Stimulated activated CD4-positive, alpha-beta T cell treated with anti-CD3 and anti-CD28 coated beads, Interleukin-4, amount 100 ng/mL, for 48 hours (primary cell): Measurements from ENCODE around the gene FASN.

Experiments used
- DNase-seq, 2 donors: peaks; one replicate each; pipeline ENCODE4 v3.0.0-alpha.2; 2020; ENCODE audit warnings: low read depth in 2 of 2

FASN gene

DNA sequence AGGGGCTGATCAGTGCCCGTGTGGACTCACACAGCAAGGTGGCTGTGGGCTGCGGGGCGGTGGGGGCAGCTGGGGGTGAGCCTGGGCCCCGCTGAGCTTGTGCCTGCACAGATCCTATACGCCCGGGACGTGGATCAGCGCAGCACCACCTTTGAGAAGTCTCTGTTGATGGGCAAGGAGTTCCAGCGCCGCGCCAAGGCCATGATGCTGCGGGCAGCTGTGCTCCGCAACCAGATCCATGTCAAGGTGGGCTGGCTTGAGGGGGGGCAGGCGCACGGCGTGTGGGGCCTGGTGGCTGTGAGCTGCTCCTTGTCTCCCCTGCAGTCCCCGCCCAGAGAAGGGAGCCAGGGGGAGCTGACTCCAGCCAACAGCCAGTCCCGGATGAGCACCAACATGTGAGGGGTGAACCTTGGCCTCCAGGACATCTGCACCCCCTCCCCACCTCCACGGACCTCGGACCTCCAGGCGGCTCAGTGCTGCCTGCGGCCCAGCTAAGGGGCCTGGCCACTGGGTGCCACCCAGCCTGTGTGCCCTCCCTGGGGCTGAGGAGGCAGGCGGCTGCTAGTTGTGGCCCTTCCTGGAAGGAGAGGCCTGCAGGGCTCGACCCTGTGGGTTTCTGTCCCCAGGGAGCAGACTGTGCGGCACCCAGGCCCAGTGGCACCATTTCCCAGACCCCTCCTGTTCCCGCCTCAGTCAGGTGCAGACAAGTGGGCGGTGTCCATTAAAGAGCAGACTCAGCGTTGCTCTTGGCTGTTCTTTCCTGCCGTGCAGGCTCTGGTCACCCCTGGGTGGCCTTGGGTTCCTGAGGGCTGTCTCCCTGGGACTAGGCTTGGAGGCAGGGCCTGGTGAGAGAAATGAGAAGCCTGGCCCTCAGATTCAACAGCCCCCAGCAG, 41.1 kb downstream of the FASN start:
- DNase-seq: no peak

DNA sequence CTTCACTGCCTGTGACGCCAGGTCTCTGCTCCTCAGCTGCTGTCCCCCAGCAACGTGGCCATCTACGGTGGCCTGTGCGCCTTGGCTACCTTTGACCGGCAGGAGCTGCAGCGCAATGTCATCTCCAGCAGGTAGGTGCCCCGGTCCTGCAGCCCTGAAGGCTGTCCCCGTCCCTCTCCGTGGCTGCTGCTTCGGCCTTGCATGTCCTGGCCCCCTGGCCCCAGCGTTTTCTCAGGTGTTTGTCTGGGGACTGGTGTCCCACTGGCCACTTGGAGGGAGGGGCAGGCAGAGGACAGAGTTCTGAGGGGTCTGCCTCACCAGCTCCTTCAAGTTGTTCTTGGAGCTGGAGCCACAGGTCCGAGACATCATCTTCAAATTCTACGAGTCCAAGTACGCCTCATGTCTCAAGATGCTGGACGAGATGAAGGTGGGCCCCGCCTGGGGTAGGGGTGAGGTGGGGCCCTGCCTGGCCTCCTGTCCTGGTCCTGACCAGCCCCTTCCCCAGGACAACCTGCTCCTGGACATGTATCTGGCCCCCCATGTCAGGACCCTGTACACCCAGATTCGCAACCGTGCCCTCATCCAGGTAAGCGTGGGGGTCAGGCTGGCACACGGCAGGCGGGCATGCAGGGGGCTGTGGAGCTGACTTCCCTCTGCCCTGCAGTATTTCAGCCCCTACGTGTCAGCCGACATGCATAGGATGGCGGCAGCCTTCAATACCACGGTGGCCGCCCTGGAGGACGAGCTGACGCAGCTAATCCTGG, 41.9 kb downstream of the FASN start:
- DNase-seq: no peak

DNA sequence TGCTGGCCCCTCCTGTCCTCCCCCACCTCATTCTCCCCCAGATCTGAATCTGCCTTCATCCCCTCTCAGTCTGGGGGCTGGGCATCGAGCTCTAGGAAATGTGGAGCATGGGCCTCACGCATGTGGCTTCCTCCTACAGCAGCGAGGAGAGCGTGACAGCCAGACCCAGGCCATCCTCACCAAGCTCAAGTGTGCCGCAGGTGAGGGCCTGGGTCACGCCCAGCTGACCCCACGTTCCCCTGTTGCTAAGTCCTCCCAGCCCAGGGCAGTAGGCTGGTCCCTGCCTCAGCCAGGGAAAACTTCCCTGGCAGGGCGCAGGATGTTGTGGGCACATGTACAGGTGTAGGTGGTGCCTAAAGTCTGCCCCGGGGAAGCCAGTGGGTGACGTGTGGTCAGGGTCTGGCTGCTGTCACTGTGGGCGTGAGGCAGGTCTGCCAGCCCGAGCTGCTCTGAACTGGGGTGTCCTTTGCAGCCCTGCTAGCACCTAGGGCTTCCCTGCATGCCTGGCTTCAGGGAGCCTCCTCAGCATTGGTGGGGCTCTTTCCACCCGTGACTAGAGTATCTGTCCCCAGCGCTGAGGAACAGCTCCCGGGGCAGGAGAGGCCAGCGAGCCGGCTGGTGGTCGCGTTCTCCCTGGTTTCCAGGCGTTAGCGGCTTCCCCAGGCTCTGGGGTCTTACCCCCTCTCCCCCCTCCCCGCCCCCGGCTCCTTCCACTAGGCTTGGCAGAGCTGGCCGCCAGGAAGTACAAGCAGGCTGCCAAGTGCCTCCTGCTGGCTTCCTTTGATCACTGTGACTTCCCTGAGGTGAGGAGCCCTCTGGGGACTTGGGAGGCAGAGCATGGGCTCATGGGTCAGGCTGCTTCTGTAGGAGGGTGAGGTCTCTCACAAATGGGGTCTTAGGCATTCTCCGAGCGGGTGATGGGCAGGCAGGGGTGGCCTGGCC, 42.7 kb downstream of the FASN start:
- no peak for DNase-seq

DNA sequence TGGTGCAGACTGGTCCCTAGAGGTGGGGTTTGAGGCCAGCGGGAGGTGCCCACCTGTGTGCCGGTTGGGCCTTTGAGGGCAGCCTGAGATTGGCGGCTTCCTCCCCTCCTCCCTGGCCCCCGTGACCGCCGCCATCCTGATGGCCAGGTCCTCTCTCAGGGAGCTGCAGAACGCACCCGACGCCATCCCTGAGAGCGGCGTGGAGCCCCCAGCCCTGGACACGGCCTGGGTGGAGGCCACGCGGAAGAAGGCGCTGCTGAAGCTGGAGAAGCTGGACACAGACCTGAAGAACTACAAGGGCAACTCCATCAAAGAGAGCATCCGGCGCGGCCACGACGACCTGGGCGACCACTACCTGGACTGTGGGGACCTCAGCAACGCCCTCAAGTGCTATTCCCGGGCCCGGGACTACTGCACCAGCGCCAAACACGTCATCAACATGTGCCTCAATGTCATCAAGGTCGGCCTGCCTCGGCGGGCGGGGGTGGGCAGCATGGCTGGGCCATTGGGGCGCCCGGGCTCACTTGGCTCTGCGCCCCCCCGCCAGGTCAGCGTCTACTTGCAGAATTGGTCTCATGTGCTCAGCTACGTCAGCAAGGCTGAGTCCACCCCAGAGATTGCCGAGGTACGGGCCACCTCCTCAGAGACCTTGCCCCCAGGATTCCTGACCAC, 43.5 kb downstream of the FASN start:
- no peak for DNase-seq

DNA sequence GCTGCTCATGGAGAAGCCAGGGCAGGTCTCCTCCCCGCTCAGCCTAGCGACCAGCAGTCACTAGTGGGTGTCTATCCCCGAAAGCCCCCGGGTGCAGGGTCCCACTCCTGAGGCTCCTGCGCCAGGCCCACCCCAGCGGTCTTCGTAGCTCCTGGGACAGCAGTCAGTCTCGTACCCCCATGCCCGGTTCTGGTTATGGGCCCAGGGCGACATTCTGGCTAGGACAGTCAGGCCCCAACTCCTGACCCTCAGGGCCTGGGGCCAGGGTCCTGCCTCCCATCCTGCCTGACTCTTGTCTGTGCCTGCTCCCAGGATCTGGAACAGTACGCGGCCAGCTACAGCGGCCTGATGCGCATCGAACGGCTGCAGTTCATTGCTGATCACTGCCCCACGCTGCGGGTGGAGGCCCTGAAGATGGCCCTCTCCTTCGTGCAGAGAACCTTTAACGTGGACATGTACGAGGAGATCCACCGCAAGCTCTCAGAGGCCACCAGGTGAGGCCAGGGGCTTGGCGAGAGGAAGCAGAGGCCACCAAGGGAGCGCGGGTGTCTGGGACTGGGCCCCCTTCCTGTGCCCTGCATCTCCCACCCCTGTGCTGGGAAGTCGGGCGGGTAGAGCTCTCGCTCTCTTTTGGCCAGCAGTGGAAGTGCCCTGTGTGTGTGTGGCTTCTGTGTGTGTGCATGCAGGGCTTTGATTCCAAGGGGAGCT, 44.3 kb downstream of the FASN start:
- DNase-seq: no peak

DNA sequence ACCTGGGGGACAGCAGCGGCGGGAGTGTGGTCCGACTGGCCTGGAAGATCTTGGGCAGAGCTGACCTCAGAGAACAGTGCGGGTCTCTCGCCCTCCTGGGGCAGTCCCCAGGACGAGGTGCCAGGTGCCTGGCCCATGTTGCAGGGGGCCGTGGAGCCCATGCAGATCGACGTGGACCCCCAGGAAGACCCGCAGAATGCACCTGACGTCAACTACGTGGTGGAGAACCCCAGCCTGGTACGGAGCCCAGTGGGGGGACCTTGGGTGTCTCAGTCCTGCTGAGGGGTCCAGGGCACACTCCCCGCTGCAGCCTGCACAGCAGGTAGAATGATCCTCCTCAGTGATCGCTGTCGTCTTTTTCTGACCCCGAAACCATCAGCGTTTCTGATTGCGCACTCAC, 44.9 kb downstream of the FASN start:
- DNase-seq: no peak

DNA sequence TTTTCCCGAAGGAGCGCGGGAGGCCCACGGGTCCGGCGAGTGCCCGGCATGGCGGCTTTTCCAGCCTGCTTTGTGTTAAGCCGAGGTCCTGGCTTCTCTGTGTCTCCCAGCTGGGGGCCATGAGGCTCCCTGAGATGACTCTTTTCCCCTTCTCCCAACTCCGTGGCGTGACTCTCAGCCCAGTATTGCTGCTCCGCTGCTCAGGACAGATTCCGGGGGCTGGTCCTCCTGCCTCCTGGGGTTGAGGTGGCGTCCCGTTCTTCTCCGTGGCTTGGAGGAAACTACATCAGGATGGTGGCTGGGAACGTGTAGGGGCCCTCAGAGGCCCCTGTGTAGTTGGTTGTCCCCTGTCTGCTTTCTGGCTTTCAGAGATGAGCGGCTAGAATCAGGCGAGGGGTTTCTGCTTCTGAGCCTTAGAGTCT, 45.4 kb downstream of the FASN start:
- DNase-seq: no peak

DNA sequence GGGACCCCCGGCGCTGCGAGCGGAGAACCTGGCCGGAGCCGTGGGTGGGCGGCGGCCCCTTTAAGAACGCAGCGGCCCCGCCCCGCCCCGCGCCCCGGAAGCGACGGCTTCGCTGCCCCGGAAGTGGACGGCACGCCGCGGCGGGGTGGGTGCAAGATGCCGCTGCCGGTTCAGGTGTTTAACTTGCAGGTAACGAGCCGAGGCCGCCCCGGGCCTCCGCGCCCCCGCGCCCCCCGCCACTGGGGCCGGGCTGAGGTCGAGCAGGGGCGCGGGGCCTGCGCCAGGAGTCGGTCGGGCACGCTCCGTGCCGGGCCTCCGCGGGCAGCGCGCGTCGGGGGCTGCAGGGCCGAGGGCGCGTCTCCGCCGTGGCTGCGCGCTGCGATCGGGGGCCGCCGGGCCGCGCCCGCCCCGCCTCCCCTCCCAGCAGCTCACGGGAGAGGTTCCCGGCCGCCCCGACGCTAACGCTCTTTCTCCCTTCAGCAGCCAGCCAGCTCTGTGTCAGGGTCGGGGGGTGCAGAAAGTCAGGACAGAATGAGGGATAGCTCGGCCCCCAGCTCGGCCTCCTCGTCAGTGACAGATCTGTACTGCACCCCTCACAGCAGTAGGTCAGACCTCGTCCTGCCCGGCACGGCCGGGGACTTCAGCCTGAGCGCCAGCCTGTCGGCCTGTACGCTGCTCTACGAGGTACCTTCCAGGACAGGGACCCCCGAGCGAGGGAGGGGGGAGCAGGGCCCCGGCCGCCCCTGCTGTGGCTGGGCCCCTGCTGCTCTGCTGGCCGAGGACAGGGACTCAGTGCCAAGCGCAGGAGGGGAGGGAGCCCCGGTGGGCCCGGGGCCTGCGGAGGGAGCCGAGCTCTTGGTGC, 46.0 kb downstream of the FASN start, which contains the start of the genes GPS1 and RFNG:
GPS1 (plus strand) TSS at position 123 of the 862 bp plus-strand sequence; CDS start at position 157, 34 bp downstream.
RFNG (minus strand) TSS at position 36 of the 862 bp plus-strand sequence. CDS start 45 bp downstream, outside the sequence.
- DNase-seq: peak; percentile 82

DNA sequence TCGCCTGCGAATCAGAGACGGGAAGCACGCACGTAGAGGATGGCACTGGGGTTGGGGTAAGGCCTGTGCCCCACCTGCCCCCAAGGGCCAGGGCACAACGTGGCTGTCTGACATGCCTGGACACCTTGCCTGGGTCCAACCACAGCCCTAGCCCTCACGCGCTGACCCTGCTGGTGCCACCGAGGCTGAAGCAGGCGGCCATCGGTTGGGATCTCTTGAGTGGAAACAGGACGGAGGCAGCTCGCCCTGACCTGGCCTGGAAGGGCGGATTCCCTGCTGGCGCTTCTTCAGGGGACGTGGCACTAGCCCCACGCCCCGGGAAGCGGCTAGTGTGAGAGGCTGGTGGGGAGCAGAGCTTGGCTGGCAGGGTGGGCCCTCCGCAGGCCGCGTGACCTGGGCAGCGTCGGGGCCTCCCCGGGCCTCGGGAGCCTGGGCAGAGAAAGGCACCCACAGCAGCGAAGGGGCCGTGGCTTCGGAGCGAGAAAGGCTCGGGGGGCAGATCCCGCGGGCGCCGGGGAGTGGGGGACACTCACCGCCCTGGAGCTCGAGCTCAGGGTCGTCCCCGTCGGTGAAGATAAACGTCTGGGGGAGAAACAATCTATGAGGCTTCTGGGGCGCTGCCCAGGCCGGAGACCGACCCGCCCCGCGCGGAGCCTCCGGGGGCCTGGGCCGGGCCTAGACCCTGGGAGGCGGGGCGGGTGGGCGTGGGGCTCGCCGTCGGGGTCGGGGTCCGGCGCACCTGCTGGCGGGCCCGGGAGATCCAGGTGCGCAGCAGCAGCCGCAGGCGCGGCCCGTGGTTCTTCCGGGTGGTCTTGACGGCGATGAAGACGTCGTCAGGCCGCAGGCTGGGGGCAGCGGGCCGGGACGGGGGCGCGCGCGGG, 47.0 kb downstream of the FASN start:
- DNase-seq: no peak

DNA sequence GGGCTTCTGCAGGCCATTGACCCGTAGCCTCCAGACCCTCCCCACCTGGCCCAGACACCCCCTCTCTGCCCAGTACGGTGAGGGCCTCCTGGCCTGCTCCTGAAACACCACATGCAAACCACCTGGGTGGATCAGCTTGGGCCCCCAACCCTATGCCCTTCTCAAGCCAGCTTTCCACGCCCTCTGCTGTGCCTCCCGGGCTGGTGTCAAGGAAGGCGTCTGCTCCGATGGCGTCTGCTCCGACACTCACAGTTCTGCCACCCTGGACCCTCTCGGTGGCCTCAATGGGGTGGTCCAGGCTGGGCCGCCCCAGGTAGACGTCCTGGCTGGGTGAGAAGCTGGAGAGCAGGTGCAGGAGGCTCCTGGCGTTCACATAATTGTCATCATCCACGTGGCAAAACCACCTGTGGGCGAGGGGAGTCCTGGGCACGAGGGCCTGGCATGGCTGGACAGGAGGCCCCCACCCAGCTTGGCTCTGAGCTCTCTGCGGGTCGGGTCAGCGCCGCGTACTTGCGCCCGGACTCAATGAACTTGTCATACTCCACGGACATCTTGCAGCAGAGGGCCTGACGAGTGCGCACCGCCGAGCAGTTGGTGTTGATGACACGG, 47.8 kb downstream of the FASN start:
- no peak for DNase-seq

DNA sequence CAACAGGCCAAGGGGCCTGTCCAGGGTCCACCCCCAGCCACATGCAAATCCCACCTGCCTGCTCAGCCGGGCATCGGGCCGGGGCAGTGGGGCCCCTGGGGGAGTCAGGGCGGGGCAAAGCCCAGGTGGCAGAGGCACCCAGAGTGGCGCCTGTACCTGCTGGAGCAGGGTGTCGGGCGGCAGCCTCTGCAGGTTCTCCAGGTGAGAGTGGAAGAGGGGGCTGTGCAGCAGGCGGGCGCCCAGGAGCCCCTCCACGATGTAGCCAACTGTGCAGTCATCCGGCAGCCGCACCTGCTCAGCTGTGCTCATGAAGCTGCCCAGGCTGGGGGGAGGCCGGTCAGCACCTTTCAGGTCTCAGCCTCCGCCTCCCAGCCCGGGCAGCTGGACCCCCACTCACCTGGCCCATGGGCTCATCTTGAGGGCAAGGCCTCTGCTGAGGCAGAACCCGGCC, 48.5 kb downstream of the FASN start:
- no peak for DNase-seq

DNA sequence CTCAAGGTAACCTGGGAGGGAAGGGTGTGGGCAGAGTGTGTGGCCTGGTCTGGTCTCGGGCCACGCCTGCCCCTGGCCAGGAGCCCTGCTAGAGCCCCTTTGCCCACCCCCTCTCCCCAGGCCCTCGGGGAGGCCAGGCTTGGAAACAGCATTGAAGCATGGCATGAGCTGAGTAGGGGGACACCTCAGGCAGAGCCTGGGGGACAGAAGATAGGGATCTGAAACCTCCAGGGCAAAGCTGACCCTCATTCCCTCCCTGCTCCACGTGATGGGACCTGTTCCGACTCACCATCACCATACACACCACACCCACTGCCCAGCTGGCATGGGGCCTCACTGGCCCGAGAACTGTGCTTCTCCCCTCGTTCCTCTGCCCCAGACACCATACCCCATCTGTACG, 48.9 kb downstream of the FASN start:
- DNase-seq: no peak

DNA sequence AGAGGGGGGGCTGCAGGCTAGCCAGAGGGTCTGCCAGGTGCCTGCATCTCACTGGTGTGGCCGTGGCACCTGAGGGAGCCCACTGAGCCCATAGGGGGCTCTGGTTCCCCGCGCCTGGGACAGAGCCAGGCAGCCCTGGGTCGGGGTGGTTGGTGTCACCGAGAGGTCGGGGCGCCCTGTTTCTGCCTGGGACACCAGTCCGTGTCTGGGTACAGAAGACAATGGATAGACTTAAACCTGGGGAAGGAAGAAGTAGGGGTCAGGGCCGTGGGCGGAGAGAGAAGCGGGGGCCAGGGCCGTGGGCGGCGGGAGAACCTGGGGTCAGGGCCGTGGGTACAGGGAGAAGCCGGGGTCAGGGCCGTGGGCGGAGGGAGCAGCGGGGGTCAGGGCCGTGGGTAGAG, 49.5 kb downstream of the FASN start:
- DNase-seq: no peak

DNA sequence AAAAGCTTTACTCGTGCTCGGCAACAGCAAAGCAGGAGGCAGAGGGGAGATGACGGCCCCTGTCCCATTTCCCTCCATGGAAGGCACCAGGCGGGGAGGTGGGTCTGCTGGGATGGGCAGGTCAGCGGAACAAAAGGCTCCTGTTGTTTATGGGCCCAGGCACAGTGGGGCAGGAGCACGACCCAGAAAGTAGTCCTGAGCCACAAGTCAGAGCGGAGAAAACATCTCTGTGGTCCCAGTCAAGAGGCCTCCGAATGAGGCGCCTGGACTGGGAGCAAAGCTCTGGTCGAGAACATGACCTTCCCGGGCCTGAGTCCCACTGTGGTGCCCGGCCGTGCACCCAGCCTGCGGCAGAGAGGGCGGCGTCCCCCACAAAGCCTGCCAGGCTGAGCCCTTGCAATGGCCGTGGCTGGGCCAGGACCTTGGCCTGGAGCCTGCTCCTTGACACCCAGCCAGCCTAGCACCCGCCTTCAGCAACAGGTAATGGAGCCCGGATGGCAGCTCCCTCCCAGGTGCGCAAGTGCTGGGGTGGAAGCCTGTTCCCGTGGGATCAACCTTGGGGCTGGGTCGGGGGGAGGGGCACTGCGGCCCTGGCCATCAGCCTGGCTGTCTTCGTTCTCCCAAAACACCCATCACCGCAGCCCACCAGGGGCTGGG, 50.0 kb downstream of the FASN start:
- DNase-seq: no peak

DNA sequence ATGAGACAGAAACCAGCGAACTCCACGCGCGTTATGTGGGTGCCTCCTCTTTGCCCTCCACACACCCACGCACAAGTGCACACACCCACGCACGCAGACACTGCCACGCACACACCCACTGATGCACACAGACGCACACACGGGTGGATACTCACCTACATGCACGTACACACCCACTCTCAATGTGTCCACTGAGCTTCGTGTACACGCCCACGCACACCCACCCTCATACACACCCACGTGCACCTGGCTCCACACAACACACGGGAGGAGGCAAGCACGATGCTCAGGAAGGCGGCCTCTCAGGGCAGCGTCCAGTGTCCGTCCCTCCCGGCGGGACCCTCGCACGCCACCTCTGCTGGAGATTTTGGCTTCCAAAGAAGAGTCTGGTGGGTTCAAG, 50.7 kb downstream of the FASN start:
- no peak for DNase-seq

DNA sequence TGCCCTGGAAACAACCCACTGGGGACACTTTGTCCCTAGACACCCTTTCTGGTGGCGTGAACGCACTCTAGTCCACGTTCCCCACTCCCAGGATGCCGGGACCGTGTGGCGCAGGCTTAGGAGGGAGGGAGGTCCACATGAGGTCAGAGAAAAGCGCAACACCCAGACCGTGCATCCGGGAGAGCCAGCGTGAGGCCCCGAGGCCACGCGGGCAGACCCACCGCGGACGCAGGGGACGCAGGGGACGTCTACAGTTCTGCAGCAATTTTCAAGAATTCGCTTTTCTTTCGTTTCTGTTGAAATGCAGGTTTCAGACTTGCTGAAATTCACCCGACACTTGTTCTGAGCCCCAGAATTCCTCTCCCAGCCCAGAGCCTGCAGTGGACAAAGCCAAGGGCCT, 51.1 kb downstream of the FASN start:
- no peak for DNase-seq

DNA sequence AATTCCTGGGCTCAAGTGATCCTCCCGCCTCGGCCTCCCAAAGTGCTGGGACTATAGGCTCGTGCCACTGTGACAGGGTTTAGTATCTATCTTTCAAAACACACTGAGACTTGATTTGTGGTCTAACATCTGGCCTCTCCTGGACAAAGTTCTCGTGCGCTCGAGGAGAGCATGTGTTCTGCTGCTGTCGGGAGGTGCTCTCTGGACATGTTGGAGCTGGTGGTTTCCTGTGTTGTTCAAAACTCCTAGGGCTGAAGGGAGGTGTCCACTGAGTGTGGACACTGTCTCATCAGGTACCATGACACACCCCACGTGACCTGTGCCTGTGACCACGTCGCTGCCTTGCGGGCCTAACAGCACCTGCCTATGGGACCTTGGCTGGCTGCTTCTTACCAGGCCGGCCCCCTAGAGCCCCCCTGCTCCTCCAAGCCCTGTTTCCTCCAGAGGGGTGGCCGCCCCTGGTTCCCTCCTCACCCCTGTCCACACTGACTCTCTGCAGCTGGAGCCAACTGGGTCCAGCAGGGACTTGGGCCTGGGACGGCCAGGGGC, 52.0 kb downstream of the FASN start:
- DNase-seq: no peak
